Measurements from ENCODE around the gene MGAT5. TPM values are rescaled to one million over a fixed set of nuclear protein-coding genes. Genes with fewer than 3 reads are reported as not detected.
A peak's percentile ranks its signal among the peaks of the same experiment; 100 is the strongest.

Gene MGAT5
- total RNA-seq, 6 experiments from 2014 or later, result 4.5 to 16.0 (median 10.0) TPM

GRCh38 chr2:134217351-134217750 is 36.5 kb upstream of the MGAT5 start:
- 87% methylated on average over 2 of the region's 2 CpGs for WGBS (ENCODE audit: insufficient coverage, low coverage, low lambda C conversion rate, missing lambda C conversion rate)
- no peak overlapping the region for H3K4me3 ChIP-seq
- no peaks in the 10 kb centered on the region for H3K9me3 ChIP-seq
- H3K27me3 ChIP-seq, result no peaks in the 10 kb centered on the region
- no peak overlapping the region for H3K27ac ChIP-seq
- intact Hi-C loops (cut with DNase I), result no loop called here
- ATAC-seq (no peak), DNase-seq (no peak)
- H3K36me3 ChIP-seq, result no peaks in the 10 kb centered on the region
- no peak for TF ChIP-seq CTCF (IDR thresholded peaks at IDR 0.05)
- TF ChIP-seq POLR2A (IDR thresholded peaks at IDR 0.05), result no peak
- H3K4me1 ChIP-seq, result no peaks in the 10 kb centered on the region

GRCh38 chr2:134217924-134218323 is 35.9 kb upstream of the MGAT5 start:
- Histone ChIP-seq H3K27ac (no peak overlapping the region), H3K4me3 (no peak overlapping the region), H3K9me3 (no peaks in the 10 kb centered on the region), H3K4me1 (no peaks in the 10 kb centered on the region), H3K27me3 (no peaks in the 10 kb centered on the region), H3K36me3 (no peaks in the 10 kb centered on the region)
- intact Hi-C loops (cut with DNase I), result no loop called here
- no peak for DNase-seq
- ATAC-seq, result no peak
- TF ChIP-seq POLR2A (IDR thresholded peaks at IDR 0.05) (no peak), CTCF (IDR thresholded peaks at IDR 0.05) (no peak)
- 54% methylated on average over 1 of the region's 1 CpG for WGBS (ENCODE audit: insufficient coverage, low coverage, low lambda C conversion rate, missing lambda C conversion rate)

GRCh38 chr2:134218414-134218813 is 35.5 kb upstream of the MGAT5 start:
- no peak for DNase-seq
- H3K4me1 ChIP-seq, result no peaks in the 10 kb centered on the region
- TF ChIP-seq POLR2A (IDR thresholded peaks at IDR 0.05) (no peak), CTCF (IDR thresholded peaks at IDR 0.05) (no peak)
- intact Hi-C loops (cut with DNase I), result no loop called here
- no peak overlapping the region for H3K27ac ChIP-seq
- no peaks in the 10 kb centered on the region for H3K27me3 ChIP-seq
- ATAC-seq, result no peak
- H3K36me3 ChIP-seq, result no peaks in the 10 kb centered on the region
- H3K9me3 ChIP-seq, result no peaks in the 10 kb centered on the region
- H3K4me3 ChIP-seq, result no peak overlapping the region
- 93% methylated on average over 3 of the region's 3 CpGs for WGBS (ENCODE audit: insufficient coverage, low coverage, low lambda C conversion rate, missing lambda C conversion rate)

- Histone ChIP-seq H3K9me3 (no peaks in the 10 kb centered on the region), H3K27ac (no peak overlapping the region), H3K4me3 (no peak overlapping the region), H3K4me1 (no peaks in the 10 kb centered on the region), H3K27me3 (no peaks in the 10 kb centered on the region), H3K36me3 (no peaks in the 10 kb centered on the region)
- ATAC-seq, result peak; percentile 36 to 65 (median 48)
- TF ChIP-seq CTCF (IDR thresholded peaks at IDR 0.05) (no peak), POLR2A (IDR thresholded peaks at IDR 0.05) (no peak)
- 63% methylated on average over 9 of the region's 9 CpGs for WGBS (ENCODE audit: insufficient coverage, low coverage, low lambda C conversion rate, missing lambda C conversion rate)
- intact Hi-C loops (cut with DNase I), result no loop called here
- DNase-seq, result peak in 2 of 3 donors; percentile 32 to 55
Observed at GRCh38 chr2:134218930-134219658, 34.8 kb upstream of the MGAT5 start.
